IMR-90 (cell line): ENCODE data around the gene IMPDH1. TPM values are rescaled to one million over a fixed set of nuclear protein-coding genes. Genes with fewer than 3 reads are reported as not detected.

Experiments used
- CEBPB ChIP-seq: IDR thresholded peaks from 2 replicates; pipeline ENCODE4 v1.6.1; 2012; ENCODE audit warnings: low read depth, low read length, improper control_type of control experiment
- ELK1 ChIP-seq: fragments of 150-350 bp; IDR thresholded peaks from 2 replicates; pipeline ENCODE4 v1.6.1; 2016; ENCODE audit warnings: low read depth, mild to moderate bottlenecking, low read length, moderate library complexity, borderline replicate concordance
- FOS ChIP-seq: fragments of 150-350 bp; IDR thresholded peaks from 2 replicates; pipeline ENCODE4 v1.6.1; 2016; ENCODE audit warnings: low read depth, low read length
- RAD21 ChIP-seq: IDR thresholded peaks from 2 replicates; pipeline ENCODE4 v1.6.1; 2012; ENCODE audit warnings: low read length, improper control_type of control experiment
- RCOR1 ChIP-seq: IDR thresholded peaks from 2 replicates; pipeline ENCODE4 v1.6.1; 2012; ENCODE audit warnings: mild to moderate bottlenecking, low read length, improper control_type of control experiment; ENCODE audit not compliant: insufficient replicate concordance
- RFX5 ChIP-seq: IDR thresholded peaks from 2 replicates; pipeline ENCODE4 v1.8.0; 2012; ENCODE audit warnings: low read depth, mild to moderate bottlenecking, low read length, moderate library complexity
- polyA plus RNA-seq, 3 experiments: library from polyadenylated mRNA; depleted of rRNA; stranded (reverse); fragments of >200 nt; gene quantifications; 2 replicates each; pipeline ENCODE4 v1.2.3, GENCODE V29; 2012; ENCODE audit warnings: low replicate concordance in 1 of 3
- total RNA-seq: library from RNA; depleted of rRNA; stranded (reverse); fragments of >200 nt; gene quantifications from 2 replicates; pipeline ENCODE4 v1.2.3, GENCODE V29; 2012

Gene IMPDH1
- total and polyA plus RNA-seq, 2 of the 4 experiments (the other 2 are of a cell fraction) = 49.5 to 69.3 TPM

DNA sequence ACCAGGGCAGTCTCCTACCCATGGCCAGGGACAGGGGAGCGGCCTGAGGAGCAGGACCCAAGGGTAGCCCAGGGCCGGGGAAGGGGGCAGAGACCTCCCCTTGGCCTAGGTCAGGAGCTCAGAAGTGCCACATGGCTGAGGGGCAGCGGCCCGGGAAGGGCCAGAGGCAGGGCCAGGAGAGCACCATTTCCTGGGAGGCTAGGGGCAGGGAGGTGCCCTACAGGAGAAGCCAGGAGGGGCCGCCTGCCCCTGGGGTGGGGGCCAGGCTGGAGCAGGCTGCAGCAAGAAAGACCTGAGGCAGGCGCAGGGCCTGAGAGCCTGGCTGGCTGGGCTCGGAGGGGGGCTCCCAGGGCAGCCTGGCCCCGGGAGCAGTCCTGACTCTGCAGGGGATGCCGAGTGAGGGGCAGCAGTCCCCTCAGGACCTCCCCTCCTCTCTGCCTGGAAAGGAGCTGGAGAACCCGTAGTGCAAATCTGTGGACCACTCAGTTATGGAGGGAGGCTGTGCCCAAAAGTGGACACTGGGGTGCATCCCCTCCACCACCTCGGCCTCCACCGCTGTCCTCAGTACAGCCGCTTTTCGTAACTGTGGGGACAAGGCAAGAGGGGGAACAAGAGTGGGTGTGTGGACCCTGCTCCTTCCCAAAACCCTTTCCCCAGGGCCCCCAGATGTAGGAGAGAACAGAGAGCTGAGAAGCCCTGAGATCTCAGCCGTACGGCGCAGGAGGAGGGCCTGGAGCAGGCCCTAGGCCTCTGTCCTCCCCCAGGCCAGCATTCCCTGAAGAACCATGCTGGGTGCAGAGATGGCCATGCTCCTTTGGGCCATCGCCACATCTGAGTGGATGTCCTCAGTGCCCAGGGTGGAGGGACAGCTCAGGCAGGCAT lies 17.1 kb downstream of the IMPDH1 start (continued):
- TF ChIP-seq RAD21 = no peak
- TF ChIP-seq FOS = no peak
- no peak for TF ChIP-seq RCOR1
- no peak for TF ChIP-seq RFX5
- TF ChIP-seq ELK1 = no peak
- TF ChIP-seq CEBPB = no peak
